WTC11 (cell line): Measurements from ENCODE around the gene EOGT. TPM values are rescaled to one million over a fixed set of nuclear protein-coding genes. Genes with fewer than 3 reads are reported as not detected.
A peak's percentile ranks its signal among the peaks of the same experiment; 100 is the strongest.

Source experiments
- ATAC-seq: fragments of 200-7000 bp; cut with Tn5 transposase; 2 replicates; pipeline ENCODE4 v1.10.0; 2021; ENCODE audit warnings: mild to moderate bottlenecking, moderate library complexity
- CTCF ChIA-PET: fragments of 300-600 bp; sonication (Branson Sonifier 250); formaldehyde crosslinking; loops from one replicate; lab custom pipeline; 2021; ENCODE audit warnings: antibody characterized with exemption; lab: Charles Lee
- POLR2A ChIA-PET: fragments of 350-600 bp; sonication (Branson Sonifier 250); formaldehyde crosslinking; loops from one replicate; lab custom pipeline; 2021; ENCODE audit warnings: antibody characterized with exemption; lab: Charles Lee
- DNase-seq: peaks from one replicate; pipeline ENCODE4 v3.0.0; 2021; ENCODE audit warnings: low spot score
- H3K27ac Mint-ChIP-seq: 2 replicates; pipeline ENCODE4 v1.8.0; 2021; ENCODE audit warnings: mixed read lengths
- H3K27me3 Mint-ChIP-seq: 2 replicates; pipeline ENCODE4 v1.8.0; 2021; ENCODE audit warnings: low read depth, mild to moderate bottlenecking, moderate library complexity, mixed read lengths
- H3K36me3 Mint-ChIP-seq: 2 replicates; pipeline ENCODE4 v1.8.0; 2021; ENCODE audit warnings: mixed read lengths
- H3K4me1 Mint-ChIP-seq: 2 replicates; pipeline ENCODE4 v1.8.0; 2022; ENCODE audit warnings: mixed read lengths
- H3K4me3 Mint-ChIP-seq: 2 replicates; pipeline ENCODE4 v1.8.0; 2021; ENCODE audit warnings: mild to moderate bottlenecking, moderate library complexity, mixed read lengths
- H3K9me3 Mint-ChIP-seq: 2 replicates; pipeline ENCODE4 v1.8.0; 2021; ENCODE audit warnings: mixed read lengths
- ARID4B ChIP-seq: sonication (generic); formaldehyde crosslinking; IDR thresholded peaks from 2 replicates; pipeline ENCODE4 v1.8.0; 2023; ENCODE audit warnings: missing genetic modification reagents, mild to moderate bottlenecking, borderline replicate concordance
- ATF1 ChIP-seq: sonication (generic); formaldehyde crosslinking; IDR thresholded peaks from 2 replicates; pipeline ENCODE4 v1.8.1; 2023; ENCODE audit warnings: mild to moderate bottlenecking, moderate library complexity, missing genetic modification reagents
- CDX4 ChIP-seq: fragments of 250-450 bp; sonication (Bioruptor Pico); IDR thresholded peaks from 2 replicates; pipeline ENCODE4 v1.9.0; 2021; ENCODE audit warnings: moderate library complexity, mild to moderate bottlenecking, inconsistent platforms, borderline replicate concordance
- E2F1 ChIP-seq: sonication (generic); formaldehyde crosslinking; IDR thresholded peaks from 2 replicates; pipeline ENCODE4 v1.8.0; 2022; ENCODE audit warnings: mild to moderate bottlenecking, missing genetic modification reagents
- E2F5 ChIP-seq: sonication (generic); formaldehyde crosslinking; IDR thresholded peaks from 2 replicates; pipeline ENCODE4 v1.8.1; 2022; ENCODE audit warnings: mild to moderate bottlenecking, moderate library complexity, missing genetic modification reagents
- ELF4 ChIP-seq: sonication (generic); formaldehyde crosslinking; IDR thresholded peaks from 2 replicates; pipeline ENCODE4 v1.8.1; 2022; ENCODE audit warnings: low read depth, mild to moderate bottlenecking, moderate library complexity, missing genetic modification reagents
- EMX1 ChIP-seq: fragments of 250-450 bp; sonication (Bioruptor Pico); IDR thresholded peaks from 2 replicates; pipeline ENCODE4 v1.8.0; 2021; ENCODE audit warnings: mild to moderate bottlenecking
- FOXJ3 ChIP-seq: sonication (generic); formaldehyde crosslinking; IDR thresholded peaks from 2 replicates; pipeline ENCODE4 v1.9.0; 2021; ENCODE audit warnings: missing genetic modification reagents, mild to moderate bottlenecking, borderline replicate concordance
- FOXK1 ChIP-seq: sonication (generic); formaldehyde crosslinking; IDR thresholded peaks from 2 replicates; pipeline ENCODE4 v1.8.0; 2022; ENCODE audit warnings: mild to moderate bottlenecking, moderate library complexity, missing genetic modification reagents
- FOXP1 ChIP-seq: sonication (generic); formaldehyde crosslinking; IDR thresholded peaks from 2 replicates; pipeline ENCODE4 v1.8.0; 2022; ENCODE audit warnings: missing genetic modification reagents, mild to moderate bottlenecking, moderate library complexity, borderline replicate concordance
- FOXP4 ChIP-seq: sonication (generic); formaldehyde crosslinking; IDR thresholded peaks from 2 replicates; pipeline ENCODE4 v1.8.0; 2022; ENCODE audit warnings: mild to moderate bottlenecking, missing genetic modification reagents
- GRHL2 ChIP-seq: fragments of 250-450 bp; sonication (Bioruptor Pico); IDR thresholded peaks from 2 replicates; pipeline ENCODE4 v1.8.0; 2022; ENCODE audit warnings: mild to moderate bottlenecking, moderate library complexity; ENCODE audit not compliant: insufficient replicate concordance, severe bottlenecking
- IRF1 ChIP-seq: sonication (generic); formaldehyde crosslinking; IDR thresholded peaks from 2 replicates; pipeline ENCODE4 v1.8.0; 2023; ENCODE audit warnings: missing genetic modification reagents
- NR3C1 ChIP-seq: sonication (generic); formaldehyde crosslinking; conservative IDR thresholded peaks from 2 replicates; pipeline ENCODE4 v1.8.1; 2023; ENCODE audit warnings: low read depth, mild to moderate bottlenecking, missing genetic modification reagents
- PREB ChIP-seq: sonication (generic); formaldehyde crosslinking; IDR thresholded peaks from 2 replicates; pipeline ENCODE4 v1.8.1; 2022; ENCODE audit warnings: mild to moderate bottlenecking, missing genetic modification reagents, moderate library complexity, borderline replicate concordance
- PRRX2 ChIP-seq: fragments of 250-450 bp; sonication (Bioruptor Pico); IDR thresholded peaks from 2 replicates; pipeline ENCODE4 v1.8.0; 2021; ENCODE audit warnings: mild to moderate bottlenecking
- SP1 ChIP-seq: sonication (generic); formaldehyde crosslinking; conservative IDR thresholded peaks from 2 replicates; pipeline ENCODE4 v1.8.1; 2022; ENCODE audit warnings: missing genetic modification reagents
- TEAD4 ChIP-seq: sonication (generic); formaldehyde crosslinking; IDR thresholded peaks from 2 replicates; pipeline ENCODE4 v1.8.0; 2022; ENCODE audit warnings: mild to moderate bottlenecking, missing genetic modification reagents
- TP53 ChIP-seq: sonication (generic); formaldehyde crosslinking; IDR thresholded peaks from 2 replicates; pipeline ENCODE4 v1.8.1; 2023; ENCODE audit warnings: mild to moderate bottlenecking, missing genetic modification reagents
- ZNF121 ChIP-seq: sonication (generic); formaldehyde crosslinking; IDR thresholded peaks from 2 replicates; pipeline ENCODE4 v1.8.0; 2023; ENCODE audit warnings: missing genetic modification reagents
- ZNF219 ChIP-seq: sonication (generic); formaldehyde crosslinking; IDR thresholded peaks from 2 replicates; pipeline ENCODE4 v1.8.0; 2023; ENCODE audit warnings: missing genetic modification reagents, mild to moderate bottlenecking, borderline replicate concordance
- total RNA-seq: library from RNA; stranded (reverse); gene quantifications from 3 replicates; pipeline ENCODE4 v1.2.3, GENCODE V29; 2021

Gene EOGT
- total RNA-seq, 1 experiment from 2014 or later: 32.9 TPM

GRCh38 chr3:69012800-69013252 is 658 bp downstream of the EOGT start (continued):
- TF ChIP-seq ARID4B (no peak), NR3C1 (CRISPR knock-in tag) (no peak)

- H3K4me3 Mint-ChIP-seq: peak overlapping the region; percentile 78
- peaks cover 72% of the 10 kb centered on the region for H3K4me1 Mint-ChIP-seq
- peak; percentile 29 for DNase-seq
- TF ChIP-seq IRF1 (CRISPR knock-in tag): no peak
- no peak for TF ChIP-seq TP53
- no peak for TF ChIP-seq FOXP4
- TF ChIP-seq FOXJ3: no peak
- no peak for TF ChIP-seq PREB (CRISPR knock-in tag)
- TF ChIP-seq CDX4: no peak
- H3K36me3 Mint-ChIP-seq: peaks cover 23% of the 10 kb centered on the region
- CTCF ChIA-PET: interaction anchor here (2.3 kb wide), 1 partner anchor 39 kb away, joined by 6 read pairs; no protein-coding TSS in a partner anchor
- peaks cover 3% of the 10 kb centered on the region; the same call in 1 of the 2 replicates for H3K27me3 Mint-ChIP-seq
- ATAC-seq: peak; percentile 10
- no peaks in the 10 kb centered on the region; the same call in 1 of the 2 replicates for H3K9me3 Mint-ChIP-seq
- POLR2A ChIA-PET: interaction anchor here (1.9 kb wide), 1 partner anchor 40 kb away, joined by 7 read pairs; the partner anchor contains the start of gene TMF1
- peak overlapping the region; percentile 80 for H3K27ac Mint-ChIP-seq
Measured at GRCh38 chr3:69012100-69012799, 1.2 kb downstream of the EOGT start.

- Mint-ChIP-seq H3K4me3 (peak overlapping the region; percentile 47), H3K27me3 (peaks cover 3% of the 10 kb centered on the region; the same call in 1 of the 2 replicates), H3K9me3 (no peaks in the 10 kb centered on the region), H3K4me1 (peaks cover 68% of the 10 kb centered on the region), H3K36me3 (peaks cover 25% of the 10 kb centered on the region), H3K27ac (peak overlapping the region; percentile 94)
- DNase-seq: no peak
- POLR2A ChIA-PET: no interaction called here
- CTCF ChIA-PET: interaction anchor here (1.9 kb wide), 1 partner anchor 110 kb away, joined by 5 read pairs; no protein-coding TSS in a partner anchor
- no peak for ATAC-seq
- TF ChIP-seq GRHL2 (CRISPR knock-in tag): no peak
- no peak for TF ChIP-seq E2F5 (CRISPR knock-in tag)
- TF ChIP-seq SP1 (CRISPR knock-in tag): no peak
- no peak for TF ChIP-seq ATF1 (CRISPR knock-in tag)
- no peak for TF ChIP-seq PRRX2 (CRISPR knock-in tag)
- no peak for TF ChIP-seq E2F1 (CRISPR knock-in tag)
- no peak for TF ChIP-seq ZNF121 (CRISPR knock-in tag)
- no peak for TF ChIP-seq EMX1 (CRISPR knock-in tag)
- TF ChIP-seq ZNF219 (CRISPR knock-in tag): no peak
- TF ChIP-seq FOXP1 (CRISPR knock-in tag): no peak
- TF ChIP-seq FOXK1 (CRISPR knock-in tag): no peak
- no peak for TF ChIP-seq ELF4
- TF ChIP-seq TEAD4 (CRISPR knock-in tag): no peak
Measured at GRCh38 chr3:69011096-69011730, 2.3 kb downstream of the EOGT start.
